GM21515 (cell line): ENCODE measurements around the gene NFILZ.

Experiments used
- ATAC-seq: cut with Tn5 transposase; IDR thresholded peaks from one replicate; pipeline ENCODE4 v1.9.1; 2021; ENCODE audit not compliant: unreplicated experiment

Gene NFILZ

DNA sequence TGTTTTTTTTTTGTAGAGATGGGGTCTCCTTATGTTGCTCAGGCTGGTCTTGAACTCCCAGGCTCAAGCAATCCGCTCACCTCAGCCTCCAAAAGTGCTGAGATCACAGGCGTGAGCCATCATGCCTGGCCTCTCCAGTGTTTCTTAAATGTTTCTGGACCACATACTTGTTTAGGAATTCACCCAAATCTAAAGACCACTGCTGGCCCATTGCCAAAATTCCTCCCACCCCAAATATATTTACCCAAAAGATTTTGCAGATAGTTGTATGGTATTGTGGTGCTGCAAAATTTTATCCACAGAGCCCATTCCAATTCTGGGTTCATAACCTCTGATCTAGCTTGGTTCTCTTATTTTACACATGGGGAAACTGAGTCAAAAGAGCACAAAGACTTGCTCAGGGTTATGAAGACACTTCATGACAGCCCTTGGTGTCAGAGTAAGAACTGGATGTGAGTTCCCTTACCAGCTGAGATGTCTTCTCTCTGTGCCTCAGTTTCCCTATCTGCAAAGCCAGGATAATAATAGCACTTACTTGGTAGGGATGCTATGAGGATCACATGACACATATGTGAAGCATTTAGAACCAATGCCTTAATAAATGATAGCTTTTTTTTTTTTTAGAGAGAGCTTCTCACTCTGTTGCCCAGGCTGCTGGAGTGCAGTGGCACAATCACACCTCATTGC lies 10.9 kb downstream of the NFILZ start:
- ATAC-seq, result no peak

DNA sequence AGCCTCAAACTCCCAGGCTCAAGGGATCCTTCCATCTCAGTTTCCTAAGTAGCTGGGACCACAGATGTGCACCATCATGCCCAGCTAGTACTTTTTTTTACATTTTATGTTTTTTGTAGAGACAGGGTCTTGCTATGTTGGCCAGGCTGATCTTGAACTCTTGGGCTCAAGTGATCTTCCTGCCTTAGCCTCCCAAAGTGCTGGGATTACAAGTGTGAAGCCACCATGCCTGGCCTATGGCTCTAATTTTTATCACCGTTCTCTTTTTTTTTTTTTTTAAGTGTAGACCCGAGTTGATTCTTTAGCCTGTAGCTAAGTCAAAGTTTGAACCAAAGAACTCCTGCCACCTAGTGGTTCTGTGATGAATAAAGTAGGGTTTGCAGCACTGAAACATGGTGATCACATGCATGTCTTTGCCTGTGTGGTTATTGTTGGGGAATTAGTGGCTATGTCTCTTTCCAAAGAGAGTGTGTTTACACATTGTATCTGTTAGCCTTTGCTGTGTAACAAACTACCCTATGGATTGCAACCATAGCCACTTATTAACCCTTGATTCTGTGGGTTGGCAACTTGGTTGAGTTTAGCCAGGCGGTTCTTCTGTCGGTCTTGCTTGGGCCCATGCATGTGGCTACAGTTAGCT lies 11.6 kb downstream of the NFILZ start:
- no peak for ATAC-seq

DNA sequence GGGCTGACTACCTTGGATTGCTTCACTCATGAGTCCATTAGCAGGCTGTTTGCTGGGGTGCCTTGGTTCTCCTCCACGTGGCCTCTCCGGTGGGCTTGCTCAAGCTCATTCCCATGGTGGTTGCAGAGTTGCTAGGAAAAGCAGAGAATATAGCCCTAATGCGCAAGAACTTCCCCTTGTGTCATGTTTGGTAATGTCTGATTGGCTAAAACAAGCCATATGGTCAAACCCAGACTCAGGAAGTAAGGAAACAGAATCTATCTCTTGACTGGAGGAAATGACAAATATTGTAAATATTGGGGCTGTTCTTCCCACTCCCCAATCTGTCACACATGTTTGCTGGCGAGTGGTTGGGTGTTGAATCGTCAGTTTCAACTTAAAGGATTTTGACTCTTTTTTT lies 12.1 kb downstream of the NFILZ start:
- no peak for ATAC-seq

DNA sequence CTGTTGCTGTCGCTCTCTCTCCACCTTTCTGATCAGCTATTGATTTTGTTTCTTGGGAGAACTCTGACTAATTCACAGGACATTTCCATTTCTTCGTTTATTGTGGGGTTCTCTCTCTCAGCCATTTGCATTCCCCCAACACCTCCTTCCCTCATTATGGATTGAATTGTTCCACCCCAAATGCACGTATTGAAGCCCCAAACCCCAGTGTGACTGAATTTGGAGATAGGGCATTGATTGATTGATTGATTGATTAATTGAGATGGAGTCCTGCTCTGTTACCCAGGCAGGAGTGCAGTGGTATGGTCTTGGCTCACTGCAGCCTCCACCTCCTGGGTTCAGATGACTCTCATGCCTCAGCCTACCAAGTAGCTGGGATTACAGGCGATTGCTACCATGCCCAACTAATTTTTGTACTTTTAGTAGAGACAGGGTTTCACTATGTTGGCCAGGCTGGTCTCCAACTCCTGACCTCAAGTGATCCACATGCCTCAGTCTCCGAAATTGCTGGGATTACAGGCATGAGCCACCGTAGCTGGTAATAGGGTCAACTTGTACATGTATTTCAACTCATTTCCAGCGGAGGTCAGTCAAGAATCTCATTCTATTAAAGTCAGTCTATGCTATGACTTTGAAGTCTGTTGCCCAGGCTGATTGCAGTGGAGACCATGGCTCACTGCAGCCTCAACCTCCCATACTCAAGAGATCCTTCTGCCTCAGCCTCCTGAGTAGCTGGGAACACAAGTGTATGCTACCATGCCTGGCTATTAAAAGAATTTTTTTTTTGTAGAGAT lies 13.6 kb downstream of the NFILZ start:
- no peak for ATAC-seq

DNA sequence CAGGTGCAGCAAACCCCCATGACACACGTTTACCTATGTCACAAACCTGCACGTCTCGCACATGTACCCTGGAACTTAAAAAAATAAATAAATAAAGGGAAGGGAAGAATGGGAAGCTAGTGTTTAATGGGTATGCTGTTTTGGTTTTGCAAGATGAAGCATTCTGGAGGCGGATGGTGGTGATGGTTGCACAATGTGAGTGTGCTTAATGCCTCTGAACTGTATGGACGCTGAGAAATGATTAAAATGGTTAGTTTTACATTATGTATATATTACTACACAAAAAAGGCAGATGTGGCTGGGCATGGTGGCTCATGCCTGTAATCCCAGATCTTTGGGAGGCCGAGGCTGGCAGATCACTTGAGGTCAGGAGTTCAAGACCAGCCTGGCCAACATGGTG lies 17.8 kb downstream of the NFILZ start:
- ATAC-seq, result no peak

DNA sequence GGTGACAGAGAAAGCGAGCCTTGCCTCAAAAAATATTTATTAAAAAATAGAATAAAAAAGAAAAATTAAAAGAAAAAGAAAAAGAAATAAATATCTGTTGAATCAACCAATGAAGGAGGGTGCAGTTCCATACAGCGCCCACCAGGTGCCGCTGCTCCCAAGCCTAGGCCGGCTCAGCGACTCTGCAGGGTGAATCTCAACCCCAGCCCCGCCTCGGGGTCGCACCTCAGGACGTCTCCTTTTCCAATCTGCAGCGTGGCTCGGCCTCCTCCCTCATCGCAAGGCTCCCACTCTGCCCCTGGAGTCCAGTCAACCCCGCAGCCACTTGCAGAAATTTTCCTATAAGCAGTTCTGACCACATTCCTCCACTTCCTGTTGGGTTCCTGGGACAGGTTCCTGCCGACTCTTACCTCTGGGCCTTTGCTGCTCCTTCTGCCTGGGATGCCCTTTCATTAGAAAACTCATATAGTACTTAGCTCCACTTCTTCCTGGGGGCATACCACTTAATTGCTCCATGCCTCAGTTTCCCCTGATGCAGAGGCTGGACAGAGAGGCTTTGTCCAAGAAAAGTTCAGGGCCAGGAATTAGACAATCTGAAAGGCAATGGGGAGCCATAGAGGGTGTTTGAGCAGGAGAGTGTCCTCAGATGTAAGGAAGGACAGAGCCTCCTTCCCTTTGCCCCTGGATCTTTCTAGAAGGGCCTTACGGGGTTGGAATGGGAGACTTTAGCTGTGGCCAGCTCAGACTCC lies 24.3 kb downstream of the NFILZ start:
- ATAC-seq, result no peak

DNA sequence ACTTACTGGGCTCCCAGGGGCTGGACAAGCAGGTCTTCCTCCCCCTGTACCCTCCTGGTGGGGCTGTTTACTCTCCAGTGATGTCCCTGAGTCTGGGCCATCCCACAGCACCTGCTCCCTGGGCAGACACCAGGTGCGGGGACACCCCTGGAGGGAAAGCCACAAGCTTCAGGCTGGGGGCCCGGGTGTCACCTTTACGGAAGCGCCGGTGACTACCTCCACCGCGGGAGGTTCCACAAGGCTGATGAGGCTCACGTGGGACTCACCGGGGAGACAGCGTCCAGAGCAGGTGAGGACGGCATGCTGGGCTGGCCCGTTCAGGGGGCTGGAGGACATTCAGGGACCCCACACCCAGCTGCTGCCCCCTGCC lies 24.9 kb downstream of the NFILZ start:
- ATAC-seq, result no peak

DNA sequence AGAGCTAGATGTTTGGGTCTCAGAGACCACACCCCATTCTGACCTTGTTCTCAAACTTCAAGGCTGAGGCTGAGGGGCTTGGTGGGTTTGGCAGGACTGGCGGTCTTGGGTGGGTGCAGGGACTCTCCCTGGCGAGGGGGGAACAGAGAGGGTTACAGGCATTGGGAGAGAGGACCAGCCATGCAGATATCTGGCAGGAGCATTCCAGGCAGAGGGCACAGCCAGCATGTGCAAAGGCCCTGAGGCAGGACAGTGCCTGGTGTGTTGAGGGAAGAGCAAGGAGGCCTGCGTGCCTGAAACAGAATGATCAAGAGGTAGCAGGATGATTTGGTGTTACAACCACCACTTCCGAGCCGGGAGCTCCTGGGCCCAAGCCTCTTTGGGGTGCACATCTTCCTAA lies 27.4 kb downstream of the NFILZ start:
- ATAC-seq, result no peak

DNA sequence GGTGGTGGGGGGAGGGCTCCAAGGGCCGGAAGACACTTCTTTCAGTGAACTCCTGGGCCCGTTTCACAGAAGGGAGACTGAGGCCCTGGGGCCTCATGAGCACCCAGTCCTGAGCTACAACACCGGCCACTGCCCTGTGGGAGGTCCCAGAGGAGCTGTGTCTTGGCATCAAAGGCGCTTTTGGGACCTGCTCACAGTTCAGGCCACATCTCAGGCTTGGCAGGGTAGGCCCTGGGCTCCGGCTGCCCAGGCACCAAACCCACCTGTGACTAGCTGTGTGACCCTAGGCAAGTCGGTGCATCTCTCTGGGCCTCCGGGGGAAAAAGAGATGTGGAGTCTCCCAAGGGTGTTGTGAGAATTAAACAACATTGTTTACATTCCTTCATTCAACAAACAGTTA lies 29.5 kb downstream of the NFILZ start:
- ATAC-seq, result no peak

DNA sequence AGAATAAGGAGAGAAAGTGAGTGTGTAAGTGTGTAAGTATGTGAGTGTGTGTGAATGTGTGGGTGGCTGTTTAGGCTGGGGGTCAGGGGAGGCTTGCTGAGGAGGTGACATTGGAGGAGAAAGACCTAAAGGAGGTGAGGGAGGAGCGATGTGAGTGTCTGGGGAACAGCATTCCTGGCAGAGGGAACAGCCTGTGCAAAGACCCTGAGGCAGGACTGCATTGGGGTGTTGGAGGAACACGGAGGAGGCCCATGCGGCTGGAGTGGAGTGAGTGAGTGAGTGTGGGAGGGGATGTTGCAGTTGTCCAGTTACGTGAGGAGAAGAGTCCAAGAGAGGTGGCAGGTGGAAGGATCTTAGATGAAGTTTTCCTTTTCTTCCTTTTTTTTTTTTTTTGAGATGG lies 31.8 kb downstream of the NFILZ start:
- ATAC-seq, result no peak

DNA sequence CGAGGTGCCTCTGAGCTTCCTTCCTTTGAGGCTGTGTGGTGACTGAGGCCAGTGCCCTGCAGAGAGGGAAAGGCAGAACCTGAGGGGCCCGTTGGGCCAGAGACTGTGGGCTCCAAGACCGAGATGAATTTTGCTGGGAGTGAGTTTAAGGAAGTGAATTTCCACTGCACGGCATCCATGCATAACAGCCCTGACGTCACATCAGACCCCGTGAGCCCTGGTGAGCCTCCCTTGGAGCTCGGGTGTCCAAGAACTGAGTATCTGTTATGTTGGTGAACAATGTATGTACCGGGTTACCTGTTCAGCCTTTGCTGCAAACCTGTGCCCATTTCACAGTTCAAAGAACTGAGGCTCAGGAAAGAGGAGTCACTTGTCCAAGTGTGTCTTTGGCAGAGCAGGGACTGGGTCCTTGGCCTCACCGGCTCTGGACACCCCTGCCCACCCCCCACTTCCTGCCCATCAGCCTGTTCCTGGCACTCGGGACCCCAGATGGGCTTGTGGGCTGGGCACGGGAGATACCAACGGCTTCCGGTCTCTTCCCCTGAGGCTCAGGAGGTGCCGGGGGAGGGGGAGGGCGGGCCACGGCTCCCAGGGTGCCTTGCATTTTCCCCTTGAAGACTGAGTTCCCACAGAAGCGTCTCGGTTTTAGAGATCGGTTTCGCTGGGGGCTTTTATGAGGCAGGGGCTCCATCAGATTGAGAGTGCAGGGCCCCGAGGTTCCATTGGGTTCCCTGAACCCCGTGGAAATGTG lies 33.7 kb downstream of the NFILZ start:
- ATAC-seq, result no peak

DNA sequence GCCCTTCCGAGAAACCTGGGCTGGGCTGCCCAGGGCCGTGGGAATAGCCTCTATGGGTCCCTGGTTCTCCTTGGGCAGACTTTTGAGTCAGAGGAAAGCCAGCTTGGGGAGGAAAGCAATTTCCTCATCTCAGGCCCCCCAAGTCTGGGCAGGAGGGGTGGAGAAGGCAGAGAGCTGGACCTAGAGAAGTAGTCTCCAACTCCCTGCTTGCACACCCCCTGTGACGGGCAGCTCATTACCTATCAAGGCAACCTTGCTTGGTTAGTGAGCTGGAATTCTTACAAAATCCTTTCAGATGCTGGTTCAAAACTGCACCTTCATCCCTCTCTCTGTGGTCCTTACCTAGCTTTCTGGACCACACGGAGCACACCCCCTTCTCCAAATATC lies 34.2 kb downstream of the NFILZ start:
- no peak for ATAC-seq

DNA sequence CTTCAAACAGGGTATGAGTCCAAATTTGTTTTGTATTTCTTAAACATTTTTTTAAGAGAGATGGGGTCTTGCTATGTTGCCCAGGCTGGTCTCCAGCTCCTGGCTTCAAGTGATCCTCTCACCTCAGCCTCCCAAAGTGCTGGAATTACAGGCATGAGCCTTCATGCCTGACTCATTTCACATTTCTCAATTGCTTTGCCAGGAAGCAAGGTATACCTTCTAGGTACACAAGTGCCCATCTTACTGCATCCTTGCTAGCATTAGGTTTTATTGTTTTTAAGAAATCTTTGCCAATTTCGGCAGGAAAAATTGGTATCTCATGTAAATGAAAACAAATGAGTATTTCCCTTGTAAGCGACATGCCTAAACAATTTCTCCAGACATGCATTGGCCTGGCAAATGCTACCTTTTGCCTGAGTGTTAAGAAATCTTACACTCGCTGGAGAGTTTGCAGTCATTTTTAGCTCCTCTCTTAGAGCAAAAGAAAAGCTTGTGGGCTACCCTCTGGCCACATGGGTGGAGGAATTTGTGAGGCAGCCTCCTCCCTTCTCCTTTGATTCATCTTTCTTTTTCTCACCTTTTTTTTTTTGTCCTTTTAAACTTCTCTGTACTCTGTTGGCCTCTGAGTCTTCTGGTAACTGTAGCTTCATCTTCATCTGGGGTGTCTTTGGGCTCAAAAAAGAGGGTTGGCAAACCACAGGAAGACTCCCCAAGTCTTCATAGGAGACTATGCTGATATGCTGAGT lies 35.2 kb downstream of the NFILZ start:
- ATAC-seq, result no peak

DNA sequence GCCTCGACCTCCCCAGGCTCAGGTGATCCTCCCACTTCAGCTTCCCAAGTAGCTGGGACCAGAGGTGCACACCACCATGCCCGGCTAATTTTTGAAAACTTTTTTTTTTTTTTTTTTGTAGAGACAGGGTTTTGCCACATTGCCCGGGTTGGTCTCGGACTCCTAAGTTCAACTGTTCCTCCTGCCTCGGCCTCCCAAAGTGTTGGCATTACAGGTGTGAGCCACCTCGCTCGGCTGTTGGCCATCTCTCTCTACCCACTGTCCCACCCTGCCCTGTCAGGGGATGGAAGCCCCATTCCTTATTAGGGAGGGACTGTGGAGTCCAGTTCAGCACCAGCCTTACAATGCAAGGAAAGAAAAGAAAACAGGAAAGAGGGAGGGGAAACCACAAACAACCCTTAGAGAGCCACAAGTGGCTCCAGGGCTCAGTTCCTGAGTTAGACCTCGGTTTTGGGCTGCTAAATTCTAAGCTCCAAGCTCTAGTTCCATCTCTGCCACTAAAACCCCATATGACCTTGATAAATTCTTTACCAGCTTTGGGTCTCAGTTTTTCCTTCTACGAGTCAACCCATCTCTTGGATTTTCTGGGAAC lies 36.5 kb downstream of the NFILZ start:
- no peak for ATAC-seq

DNA sequence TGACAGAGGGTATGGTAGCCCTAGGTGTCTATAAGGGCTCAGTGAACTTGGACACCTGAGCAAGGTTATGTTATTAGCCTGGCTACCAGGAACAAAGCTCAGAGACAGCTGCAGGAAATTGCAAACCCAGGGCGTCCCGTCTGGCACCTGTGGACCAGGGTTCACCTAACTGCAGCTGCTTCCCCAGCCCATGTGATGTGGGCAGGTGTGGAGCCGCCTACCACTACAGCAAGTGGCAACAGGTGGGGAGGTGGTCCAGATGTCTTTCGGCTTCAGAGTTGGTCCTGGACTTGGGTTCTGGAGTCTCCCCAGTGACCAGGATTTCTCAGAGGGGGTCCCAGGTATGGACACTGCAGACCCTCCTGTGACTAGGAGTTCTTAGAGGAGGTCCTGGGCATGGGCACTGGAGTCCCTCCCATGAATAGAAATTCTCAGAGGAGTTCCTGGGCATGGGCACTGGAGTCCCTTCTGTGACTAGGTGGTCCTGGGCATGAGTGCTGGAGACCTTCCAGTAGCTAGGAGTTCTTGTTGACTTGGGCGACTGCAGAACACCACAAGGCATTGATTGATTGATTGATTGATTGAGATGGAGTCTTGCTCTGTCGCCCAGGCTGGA lies 43.0 kb downstream of the NFILZ start:
- ATAC-seq, result no peak

DNA sequence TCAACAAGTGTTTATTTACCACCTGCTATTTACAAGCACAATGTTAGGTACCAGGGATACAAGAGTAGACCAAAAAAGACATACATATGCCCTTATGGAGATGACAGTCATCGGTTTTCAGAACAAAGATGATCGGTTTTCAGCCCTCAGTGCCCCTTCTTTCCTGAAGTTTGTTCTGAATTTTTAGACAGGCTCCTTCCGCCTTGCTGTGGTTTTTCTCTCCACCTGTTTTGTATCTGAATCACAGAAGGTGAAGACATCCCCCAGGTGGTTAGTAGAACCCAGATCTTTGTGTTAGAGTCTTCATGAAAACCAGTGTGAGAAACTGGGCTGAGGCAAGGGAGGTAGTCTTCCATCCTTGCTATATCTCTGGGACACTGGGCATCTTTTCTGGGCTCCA lies 44.6 kb downstream of the NFILZ start:
- no peak for ATAC-seq

DNA sequence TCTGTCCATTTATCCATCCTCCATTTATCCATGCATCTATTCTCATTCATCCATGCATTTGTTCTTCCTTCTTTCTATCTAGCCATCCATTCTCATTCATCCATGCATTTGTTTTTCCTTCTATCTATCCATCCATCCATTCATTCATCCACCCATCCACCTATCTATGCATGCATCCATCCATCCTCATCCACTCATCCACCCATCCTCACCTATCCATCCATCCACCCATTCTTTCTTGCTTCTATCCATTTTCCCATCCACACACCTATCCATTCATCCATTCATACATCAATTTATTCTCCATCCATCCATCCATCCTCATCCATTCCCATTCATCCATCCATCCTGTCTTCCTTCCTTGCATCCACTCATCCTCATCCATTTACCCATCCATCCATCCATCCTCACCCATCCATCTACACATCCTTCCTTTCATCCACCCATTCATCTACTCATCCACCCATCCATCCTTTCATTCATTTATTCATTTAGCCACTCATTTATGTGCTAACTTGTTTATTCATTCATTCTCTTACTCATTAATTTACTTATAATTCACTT lies 47.9 kb downstream of the NFILZ start:
- no peak for ATAC-seq
